GM12892 (cell line): ENCODE results near the gene NIPBL.

Experiments
- POLR2A ChIP-seq: IDR thresholded peaks from 2 replicates; pipeline ENCODE4 v1.6.1; 2011; ENCODE audit warnings: low read depth, low read length, control low read depth
- POLR2AphosphoS5 ChIP-seq: IDR thresholded peaks from 2 replicates; pipeline ENCODE4 v1.6.1; 2011; ENCODE audit warnings: low read depth, low read length, control low read depth
- TAF1 ChIP-seq: IDR thresholded peaks from 2 replicates; pipeline ENCODE4 v1.6.1; 2011; ENCODE audit warnings: low read depth, mild to moderate bottlenecking, control low read depth, low read length, borderline replicate concordance

DNA sequence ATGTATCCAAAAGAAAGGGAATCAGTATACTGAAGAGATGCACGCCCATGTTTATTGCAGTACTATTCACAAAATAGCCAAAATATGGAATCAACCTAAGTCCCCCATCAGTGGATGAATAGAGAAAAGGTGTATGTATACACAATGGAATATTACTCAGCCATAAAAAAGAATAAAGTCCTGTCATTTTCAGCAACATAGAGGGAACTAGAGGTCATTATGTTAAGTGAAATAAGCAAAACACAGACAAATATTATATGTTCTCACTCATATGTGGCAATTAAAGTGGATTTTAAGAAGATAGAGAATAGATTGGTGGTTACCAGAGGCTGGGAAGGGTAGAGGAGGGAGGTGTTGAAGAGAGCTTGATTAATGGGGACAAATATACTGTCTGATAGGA, 88.6 kb downstream of the NIPBL start:
- TF ChIP-seq POLR2A (no peak), TAF1 (no peak), POLR2AphosphoS5 (no peak)
